Tibial nerve (tissue), 4 donors: ENCODE measurements around the gene SLC2A4.

Experiments used
- EP300 ChIP-seq, 2 donors: sonication (generic); formaldehyde crosslinking; IDR thresholded peaks; one replicate each; pipeline ENCODE4 v1.6.1; 2017; ENCODE audit warnings: antibody characterized with exemption in 2 of 2, mild to moderate bottlenecking in 1 of 2
- POLR2A ChIP-seq, 2 donors: fragments of 450-650 bp; IDR thresholded peaks; one replicate each; pipeline ENCODE4 v1.6.1; 2017; ENCODE audit warnings: antibody characterized with exemption in 2 of 2, mild to moderate bottlenecking in 2 of 2, moderate library complexity in 2 of 2
- TF ChIP-seq, protein P1 (sequence below), 5 experiments: fragments of 200-600 bp in 3 of 5; fragments of 450-650 bp in 2 of 5; sonication (generic) in 3 of 5; IDR thresholded peaks; one replicate each; pipeline ENCODE4 v1.5.1; 2016 to 2019; ENCODE audit warnings: antibody characterized with exemption in 5 of 5, mild to moderate bottlenecking in 3 of 5, moderate library complexity in 2 of 5

DNA sequence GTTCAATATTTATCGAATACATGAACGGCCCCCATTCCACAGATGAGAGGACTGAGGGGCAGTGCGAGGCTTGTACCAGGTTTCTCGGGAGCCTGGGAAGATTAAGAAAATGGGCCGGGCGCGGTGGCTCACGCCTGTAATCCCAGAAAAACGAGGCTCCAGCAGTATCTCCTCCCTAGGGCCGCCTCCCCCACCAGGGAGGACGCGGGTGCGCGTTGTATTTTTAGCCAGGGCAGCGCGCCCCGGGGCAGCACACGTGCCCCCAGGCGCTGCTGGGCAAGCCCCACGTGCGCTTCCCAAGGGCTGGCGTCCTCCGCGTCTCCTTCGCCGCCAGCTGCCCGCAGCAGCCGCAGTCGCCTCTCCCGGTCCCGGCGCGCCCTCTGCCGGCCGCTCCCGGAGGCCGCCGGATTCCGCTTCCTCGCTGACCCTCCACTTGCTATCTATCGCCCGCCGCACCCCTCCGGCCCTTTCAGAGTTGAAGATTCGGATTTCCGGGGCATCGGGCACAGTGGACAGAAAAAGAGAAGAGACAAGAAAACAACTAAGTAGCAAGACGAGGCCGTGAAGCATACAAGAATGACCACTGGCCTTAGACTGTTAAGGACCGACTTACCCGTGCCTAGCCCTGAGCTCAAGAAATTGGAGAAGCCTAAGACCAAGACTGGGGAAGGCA lies 14.8 kb downstream of the SLC2A4 start:
- no peak for TF ChIP-seq POLR2A (IDR thresholded peaks at IDR 0.05)
- TF ChIP-seq, protein P1, sequence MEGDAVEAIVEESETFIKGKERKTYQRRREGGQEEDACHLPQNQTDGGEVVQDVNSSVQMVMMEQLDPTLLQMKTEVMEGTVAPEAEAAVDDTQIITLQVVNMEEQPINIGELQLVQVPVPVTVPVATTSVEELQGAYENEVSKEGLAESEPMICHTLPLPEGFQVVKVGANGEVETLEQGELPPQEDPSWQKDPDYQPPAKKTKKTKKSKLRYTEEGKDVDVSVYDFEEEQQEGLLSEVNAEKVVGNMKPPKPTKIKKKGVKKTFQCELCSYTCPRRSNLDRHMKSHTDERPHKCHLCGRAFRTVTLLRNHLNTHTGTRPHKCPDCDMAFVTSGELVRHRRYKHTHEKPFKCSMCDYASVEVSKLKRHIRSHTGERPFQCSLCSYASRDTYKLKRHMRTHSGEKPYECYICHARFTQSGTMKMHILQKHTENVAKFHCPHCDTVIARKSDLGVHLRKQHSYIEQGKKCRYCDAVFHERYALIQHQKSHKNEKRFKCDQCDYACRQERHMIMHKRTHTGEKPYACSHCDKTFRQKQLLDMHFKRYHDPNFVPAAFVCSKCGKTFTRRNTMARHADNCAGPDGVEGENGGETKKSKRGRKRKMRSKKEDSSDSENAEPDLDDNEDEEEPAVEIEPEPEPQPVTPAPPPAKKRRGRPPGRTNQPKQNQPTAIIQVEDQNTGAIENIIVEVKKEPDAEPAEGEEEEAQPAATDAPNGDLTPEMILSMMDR (IDR thresholded peaks at IDR 0.05) = peak; percentile 93 to 98 (median 95)
- TF ChIP-seq EP300 (IDR thresholded peaks at IDR 0.05) = peak; percentile 62 to 68
